Activated CD8-positive, alpha-beta T cell treated with anti-CD3 and anti-CD28 coated beads, Interleukin-2, amount 10 ng/mL, durations not matched to agents 7 days and 5 days (primary cell): ENCODE measurements around the gene C9orf72. TPM values are rescaled to one million over a fixed set of nuclear protein-coding genes. Genes with fewer than 3 reads are reported as not detected.

Source experiments
- ATAC-seq: fragments of 150-1000 bp; cut with Tn5 transposase; one replicate; pipeline ENCODE4 v1.10.0; 2021; ENCODE audit warnings: moderate library complexity
- CTCF ChIA-PET: fragments of 350-600 bp; sonication (Branson Sonifier 250); formaldehyde crosslinking; loops from one replicate; lab custom pipeline; 2021; ENCODE audit warnings: antibody characterized with exemption; lab: Charles Lee
- POLR2A ChIA-PET: fragments of 350-600 bp; sonication (Branson Sonifier 250); formaldehyde crosslinking; loops from one replicate; lab custom pipeline; 2021; ENCODE audit warnings: antibody characterized with exemption; lab: Charles Lee
- DNase-seq: peaks from one replicate; pipeline ENCODE4 v3.0.0-alpha.2; 2020
- H3K27ac Mint-ChIP-seq: one replicate; pipeline ENCODE4 v1.8.0; 2021; ENCODE audit warnings: mild to moderate bottlenecking, mixed read lengths
- H3K27me3 Mint-ChIP-seq: one replicate; pipeline ENCODE4 v1.8.0; 2021; ENCODE audit warnings: low read depth, mixed read lengths
- H3K36me3 Mint-ChIP-seq: one replicate; pipeline ENCODE4 v1.8.0; 2021; ENCODE audit warnings: low read depth, mixed read lengths
- H3K4me1 Mint-ChIP-seq: one replicate; pipeline ENCODE4 v1.8.0; 2021; ENCODE audit warnings: low read depth, mixed read lengths
- H3K4me3 Mint-ChIP-seq: one replicate; pipeline ENCODE4 v1.8.0; 2021; ENCODE audit warnings: mild to moderate bottlenecking, mixed read lengths
- H3K9me3 Mint-ChIP-seq: one replicate; pipeline ENCODE4 v1.8.0; 2022; ENCODE audit warnings: mixed read lengths; ENCODE audit not compliant: insufficient read depth
- total RNA-seq, 2 experiments: library from RNA; stranded (reverse); gene quantifications; one replicate each; pipeline ENCODE4 v1.2.3, GENCODE V29; 2021

The C9orf72 gene
- total RNA-seq, 2 experiments from 2014 or later, result 7.5 to 10.2 TPM

DNA sequence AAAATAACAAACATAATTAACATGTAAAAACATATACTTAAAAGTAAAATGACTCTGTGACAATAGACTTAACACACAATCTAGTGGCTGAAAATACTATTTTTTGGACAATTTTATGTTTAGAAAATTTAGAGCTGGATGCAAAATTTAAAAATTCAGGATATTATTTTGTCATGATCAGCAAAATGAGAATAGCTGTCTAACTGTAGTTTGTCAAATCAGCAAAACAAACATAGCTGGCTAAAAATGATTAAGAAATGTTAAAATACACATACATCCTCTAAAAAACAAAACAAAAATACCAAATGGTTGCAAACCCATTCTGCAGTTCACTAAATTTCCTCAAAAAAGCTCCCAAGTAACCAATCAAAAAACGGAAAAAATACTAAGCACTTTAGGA, 18.6 kb downstream of the C9orf72 start:
- no peak overlapping the region for H3K27ac Mint-ChIP-seq
- peaks cover 15% of the 10 kb centered on the region for H3K36me3 Mint-ChIP-seq
- POLR2A ChIA-PET, result interaction anchor here (0.7 kb wide), 1 partner anchor 9 kb away, joined by 3 read pairs; no protein-coding TSS in a partner anchor
- CTCF ChIA-PET, result interaction anchor here (1.2 kb wide), 1 partner anchor 222 kb away, joined by 7 read pairs; no protein-coding TSS in a partner anchor
- no peak for ATAC-seq
- no peaks in the 10 kb centered on the region for H3K27me3 Mint-ChIP-seq
- no peaks in the 10 kb centered on the region for H3K4me1 Mint-ChIP-seq
- DNase-seq, result no peak
- H3K9me3 Mint-ChIP-seq, result no peaks in the 10 kb centered on the region
- no peak overlapping the region for H3K4me3 Mint-ChIP-seq

DNA sequence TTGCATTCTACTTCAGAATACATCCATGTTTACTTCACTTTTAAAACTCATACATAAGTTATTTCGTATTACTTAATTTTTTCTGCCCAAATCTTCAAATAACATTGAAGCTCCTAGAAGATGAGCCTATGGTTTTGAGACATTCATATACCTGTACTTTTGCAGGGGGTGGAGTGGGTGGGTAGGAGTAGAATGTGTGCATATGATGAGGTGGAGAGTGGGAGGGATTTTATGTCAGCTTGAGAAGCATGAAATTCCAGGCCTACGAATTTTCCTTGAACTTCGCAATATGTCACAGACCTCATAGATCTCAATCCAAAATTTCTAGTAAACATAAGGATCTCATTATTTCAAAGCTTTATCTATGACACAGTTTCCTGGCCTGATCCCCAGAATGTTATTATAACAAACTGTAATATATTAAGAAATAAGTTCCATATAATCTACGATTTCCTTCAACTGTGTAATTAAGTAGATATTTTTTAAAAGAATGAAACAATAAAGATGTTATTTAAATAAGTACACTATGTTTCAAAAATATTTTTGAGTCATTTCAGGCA, 24.0 kb downstream of the C9orf72 start:
- H3K36me3 Mint-ChIP-seq, result peaks cover 17% of the 10 kb centered on the region
- ChIA-PET POLR2A (no interaction called here), CTCF (interaction anchor here (0.7 to 3.1 kb wide), 2 partner anchors 17 to 214 kb away, joined by 3 to 7 read pairs; no protein-coding TSS in a partner anchor)
- H3K4me3 Mint-ChIP-seq, result no peak overlapping the region
- no peaks in the 10 kb centered on the region for H3K27me3 Mint-ChIP-seq
- ATAC-seq (no peak), DNase-seq (no peak)
- H3K4me1 Mint-ChIP-seq, result no peaks in the 10 kb centered on the region
- H3K27ac Mint-ChIP-seq, result no peak overlapping the region
- no peaks in the 10 kb centered on the region for H3K9me3 Mint-ChIP-seq

DNA sequence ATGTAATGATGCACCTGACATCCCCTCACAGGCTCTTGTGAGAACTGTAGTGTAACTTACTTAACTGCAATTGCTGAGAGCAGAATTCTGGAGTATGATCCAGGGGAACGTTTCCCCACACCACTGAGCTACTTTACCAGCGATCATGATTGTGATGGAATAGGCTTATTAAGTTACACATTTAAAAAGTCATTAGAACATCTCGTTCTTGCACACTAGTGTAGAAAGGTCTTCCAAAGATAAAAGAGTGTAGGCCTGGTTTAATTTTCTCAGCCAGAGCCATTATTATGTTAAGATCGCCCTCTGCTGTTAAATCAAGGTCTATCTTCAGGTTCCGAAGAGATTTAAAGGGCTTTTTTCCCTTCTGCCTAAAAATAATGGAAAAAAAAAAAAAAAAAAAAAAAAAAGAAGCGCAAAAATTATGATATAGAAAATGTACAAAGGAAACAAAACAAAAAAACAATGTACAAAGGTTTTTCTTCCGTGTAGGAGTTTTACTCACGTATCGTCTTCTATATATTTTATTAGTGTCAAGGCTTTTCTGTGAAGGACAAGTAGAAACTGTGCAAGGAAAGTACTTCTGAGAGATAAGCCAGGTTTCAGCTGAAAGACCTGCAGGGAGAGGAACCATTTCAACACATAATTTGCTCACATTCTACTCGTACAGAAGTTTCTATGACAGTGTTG, 25.1 kb downstream of the C9orf72 start:
- ChIA-PET POLR2A (no interaction called here), CTCF (interaction anchor here (0.6 to 4.3 kb wide), 7 partner anchors 11 to 215 kb away, joined by 3 to 38 read pairs (median 4); partner anchors contain the start of gene MOB3B)
- ATAC-seq (no peak), DNase-seq (no peak)
- Mint-ChIP-seq H3K27me3 (no peaks in the 10 kb centered on the region), H3K9me3 (no peaks in the 10 kb centered on the region), H3K4me3 (no peak overlapping the region), H3K36me3 (peaks cover 9% of the 10 kb centered on the region), H3K27ac (no peak overlapping the region), H3K4me1 (no peaks in the 10 kb centered on the region)

DNA sequence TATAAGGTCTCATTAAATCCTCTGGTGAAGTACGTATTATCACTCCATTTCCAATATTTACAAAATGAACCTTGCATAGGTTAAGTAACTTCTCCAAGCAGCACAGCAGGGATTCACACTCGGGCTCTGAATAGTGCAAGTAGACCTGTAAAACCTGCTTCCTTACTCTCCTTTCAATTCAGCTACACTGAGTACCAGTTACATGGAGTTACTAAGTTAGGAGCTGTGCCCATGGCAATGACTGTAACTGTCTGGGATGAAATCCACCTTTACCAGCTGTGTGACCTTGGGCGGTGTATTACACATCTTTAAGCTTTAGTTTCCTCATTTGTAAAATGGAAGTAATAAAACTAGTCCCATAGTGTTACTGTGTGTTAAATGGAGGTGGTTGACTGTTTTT, 27.8 kb downstream of the C9orf72 start:
- POLR2A ChIA-PET, result no interaction called here
- Mint-ChIP-seq H3K9me3 (no peaks in the 10 kb centered on the region), H3K4me3 (no peak overlapping the region), H3K4me1 (no peaks in the 10 kb centered on the region), H3K27ac (no peak overlapping the region), H3K36me3 (peaks cover 5% of the 10 kb centered on the region), H3K27me3 (no peaks in the 10 kb centered on the region)
- CTCF ChIA-PET, result interaction anchor here (0.9 to 4.3 kb wide), 5 partner anchors 10 to 212 kb away, joined by 3 to 38 read pairs (median 4); partner anchors contain the start of gene MOB3B
- ATAC-seq (no peak), DNase-seq (no peak)

DNA sequence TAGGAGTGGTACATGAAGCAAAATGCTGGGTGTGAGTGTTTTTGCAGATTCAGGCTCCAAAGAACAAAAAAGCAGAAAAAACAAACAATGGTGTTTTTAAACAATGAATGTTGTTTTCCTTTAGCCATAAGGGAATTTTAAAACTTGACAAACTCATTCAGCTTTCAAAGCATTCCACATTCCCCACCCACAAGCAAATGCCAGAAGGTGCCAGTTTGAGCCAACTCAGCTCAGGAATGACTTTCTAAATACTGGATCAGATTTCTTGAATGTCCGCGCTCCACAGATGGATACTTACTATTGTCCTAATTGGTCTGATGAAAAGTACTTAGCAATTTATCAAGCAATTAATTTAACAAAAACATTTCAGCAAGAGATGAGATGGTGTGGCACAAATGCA, 30.8 kb downstream of the C9orf72 start:
- ChIA-PET POLR2A (no interaction called here), CTCF (interaction anchor here (2.9 kb wide), 1 partner anchor 13 kb away, joined by 6 read pairs; the partner anchor contains the start of gene MOB3B)
- no peaks in the 10 kb centered on the region for H3K27me3 Mint-ChIP-seq
- peaks cover 3% of the 10 kb centered on the region for H3K36me3 Mint-ChIP-seq
- no peaks in the 10 kb centered on the region for H3K4me1 Mint-ChIP-seq
- DNase-seq (no peak), ATAC-seq (no peak)
- no peaks in the 10 kb centered on the region for H3K9me3 Mint-ChIP-seq
- no peak overlapping the region for H3K4me3 Mint-ChIP-seq
- H3K27ac Mint-ChIP-seq, result no peak overlapping the region

DNA sequence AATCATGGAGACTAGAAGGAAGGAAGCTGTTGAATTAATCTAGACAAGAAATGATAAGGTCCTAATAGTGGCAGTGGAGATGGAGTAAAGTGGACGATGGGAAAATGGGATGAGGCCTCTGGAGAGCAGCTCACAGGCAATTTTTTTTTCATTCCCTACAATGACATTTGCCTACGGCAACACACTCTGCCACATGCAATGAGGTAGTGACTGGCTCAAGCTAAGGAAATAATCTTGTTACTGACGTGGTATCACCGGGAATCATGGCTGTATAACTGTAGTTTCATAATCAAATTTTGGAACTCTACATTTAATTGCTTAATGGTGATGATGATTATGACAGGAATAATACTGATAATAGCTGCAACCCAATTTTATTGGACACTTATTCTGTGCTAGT, 31.5 kb downstream of the C9orf72 start:
- H3K27me3 Mint-ChIP-seq, result no peaks in the 10 kb centered on the region
- no peak overlapping the region for H3K27ac Mint-ChIP-seq
- ATAC-seq (no peak), DNase-seq (no peak)
- ChIA-PET POLR2A (no interaction called here), CTCF (interaction anchor here (2.9 kb wide), 1 partner anchor 12 kb away, joined by 6 read pairs; the partner anchor contains the start of gene MOB3B)
- no peak overlapping the region for H3K4me3 Mint-ChIP-seq
- no peaks in the 10 kb centered on the region for H3K4me1 Mint-ChIP-seq
- H3K36me3 Mint-ChIP-seq, result peaks cover 3% of the 10 kb centered on the region
- no peaks in the 10 kb centered on the region for H3K9me3 Mint-ChIP-seq

DNA sequence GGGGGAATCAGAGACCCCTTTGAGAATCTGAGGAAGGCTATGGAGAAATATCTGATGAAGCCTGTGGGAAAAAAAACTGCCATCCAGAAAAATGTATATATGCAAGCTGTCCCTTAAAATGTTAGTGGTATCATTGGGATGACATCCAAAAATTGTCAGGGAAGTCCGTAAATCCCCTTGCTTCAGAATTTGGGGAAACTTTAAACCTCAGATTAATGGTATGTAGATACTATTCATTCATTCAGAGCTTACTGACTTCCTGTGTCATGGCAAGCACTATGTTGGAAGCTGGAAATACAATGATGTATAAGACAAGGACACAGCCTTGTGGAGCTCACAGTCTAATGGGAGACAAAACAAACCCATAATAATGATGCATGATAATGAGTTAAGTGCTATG, 32.8 kb downstream of the C9orf72 start:
- Mint-ChIP-seq H3K36me3 (peaks cover 3% of the 10 kb centered on the region), H3K4me1 (peaks cover 2% of the 10 kb centered on the region), H3K27ac (no peak overlapping the region), H3K9me3 (no peaks in the 10 kb centered on the region), H3K27me3 (no peaks in the 10 kb centered on the region), H3K4me3 (no peak overlapping the region)
- no peak for DNase-seq
- ChIA-PET CTCF (interaction anchor here (2.4 kb wide), 1 partner anchor 207 kb away, joined by 13 read pairs; no protein-coding TSS in a partner anchor), POLR2A (no interaction called here)
- ATAC-seq, result no peak

DNA sequence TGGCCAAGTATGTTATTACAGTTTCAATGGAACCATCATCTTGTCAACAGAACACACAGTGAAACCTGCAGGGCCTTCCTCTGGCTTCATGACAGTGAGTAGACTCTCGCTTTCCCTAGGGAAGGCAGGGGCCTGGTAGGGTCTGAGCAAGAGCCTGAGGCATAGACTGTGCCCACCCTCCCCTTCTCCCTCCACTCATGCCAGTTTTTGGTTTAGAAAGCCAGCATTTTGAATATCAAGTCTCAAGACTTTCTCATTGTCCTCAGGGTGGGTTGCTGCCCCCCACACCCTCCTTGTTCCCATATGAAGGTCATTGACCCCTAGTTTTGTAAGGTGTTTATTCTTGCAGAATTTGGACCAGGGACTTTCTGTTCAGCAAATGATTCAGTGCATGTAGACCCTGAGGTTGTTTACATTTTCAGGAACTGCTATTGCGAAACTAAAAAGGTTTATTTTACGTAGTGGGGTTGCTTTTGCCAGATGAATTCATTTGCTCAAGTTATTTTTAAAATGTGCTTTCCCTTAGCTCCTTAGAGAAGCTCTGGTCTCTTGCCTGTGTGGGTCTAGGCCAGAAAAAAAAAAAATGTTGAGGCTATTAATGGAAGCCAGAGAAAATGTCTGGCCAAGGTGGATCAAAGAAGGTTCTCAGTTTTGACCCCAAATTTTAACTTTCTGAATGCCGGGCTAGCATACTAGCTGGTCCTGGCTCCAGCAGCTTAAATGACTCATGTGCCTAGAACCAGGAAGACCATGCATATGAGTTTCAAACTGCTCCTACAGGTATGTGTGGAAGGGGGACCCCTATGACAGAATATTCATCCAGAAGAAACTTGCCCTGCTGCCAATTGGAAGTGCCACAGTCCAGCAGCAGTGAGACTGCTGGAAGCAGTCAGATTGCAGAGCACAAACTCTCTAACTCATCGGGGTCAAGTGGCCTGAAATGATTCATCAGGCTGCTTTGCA, 33.5 kb downstream of the C9orf72 start:
- DNase-seq (no peak), ATAC-seq (no peak)
- Mint-ChIP-seq H3K27ac (no peak overlapping the region), H3K36me3 (peaks cover 3% of the 10 kb centered on the region), H3K4me1 (peaks cover 2% of the 10 kb centered on the region), H3K27me3 (no peaks in the 10 kb centered on the region), H3K4me3 (no peak overlapping the region), H3K9me3 (no peaks in the 10 kb centered on the region)
- ChIA-PET CTCF (interaction anchor here (1.2 to 2.4 kb wide), 2 partner anchors 10 to 207 kb away, joined by 3 to 13 read pairs; no protein-coding TSS in a partner anchor), POLR2A (no interaction called here)

DNA sequence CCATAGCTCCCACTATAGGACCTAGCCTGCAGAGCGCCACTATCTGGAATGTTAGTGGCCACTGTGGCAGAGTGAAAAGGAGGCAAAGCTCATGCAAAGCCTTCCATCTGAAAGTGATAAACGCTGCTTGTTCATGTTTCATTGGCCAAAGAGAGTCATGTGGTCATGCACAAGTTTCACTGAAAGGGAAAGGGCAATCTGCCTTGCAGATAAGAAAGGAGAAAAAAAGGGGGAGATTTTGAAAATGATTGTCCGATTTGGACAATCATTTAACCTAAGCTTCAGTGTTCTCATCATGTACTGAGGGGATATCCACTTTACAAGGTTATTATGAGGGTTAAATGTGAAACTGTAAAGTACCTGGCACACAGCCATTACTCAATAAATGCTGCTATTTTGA, 34.6 kb downstream of the C9orf72 start:
- ChIA-PET CTCF (interaction anchor here (1.1 to 2.4 kb wide), 3 partner anchors 8 to 205 kb away, joined by 3 to 13 read pairs (median 4); partner anchors contain the start of gene MOB3B), POLR2A (no interaction called here)
- Mint-ChIP-seq H3K27ac (no peak overlapping the region), H3K27me3 (no peaks in the 10 kb centered on the region), H3K4me3 (no peak overlapping the region), H3K9me3 (no peaks in the 10 kb centered on the region), H3K4me1 (peaks cover 4% of the 10 kb centered on the region), H3K36me3 (no peaks in the 10 kb centered on the region)
- ATAC-seq (no peak), DNase-seq (no peak)

DNA sequence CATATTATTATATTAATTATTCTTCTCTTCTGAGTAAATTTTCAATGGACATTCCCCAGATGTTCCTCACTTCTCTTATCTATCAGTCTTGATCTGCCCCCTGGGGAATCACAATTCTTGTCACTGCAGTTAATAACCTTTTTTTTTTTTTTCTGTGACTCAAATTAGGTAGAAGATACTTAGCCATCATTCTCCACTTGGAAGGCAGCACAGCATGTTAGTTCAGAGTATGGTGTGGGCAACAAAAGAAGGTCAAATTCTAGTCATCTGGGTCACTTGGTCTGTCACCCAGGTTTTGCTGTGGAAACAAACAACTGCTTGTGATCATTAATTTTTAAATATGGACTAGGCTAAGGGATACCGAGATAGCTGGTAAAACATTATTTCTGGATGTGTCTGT, 35.5 kb downstream of the C9orf72 start:
- no peak for DNase-seq
- Mint-ChIP-seq H3K27ac (no peak overlapping the region), H3K4me1 (peaks cover 4% of the 10 kb centered on the region), H3K36me3 (no peaks in the 10 kb centered on the region), H3K4me3 (no peak overlapping the region), H3K27me3 (no peaks in the 10 kb centered on the region), H3K9me3 (no peaks in the 10 kb centered on the region)
- CTCF ChIA-PET, result interaction anchor here (1.1 to 1.6 kb wide), 2 partner anchors 8 to 10 kb away, joined by 4 read pairs; partner anchors contain the start of gene MOB3B
- POLR2A ChIA-PET, result no interaction called here
- ATAC-seq, result no peak

DNA sequence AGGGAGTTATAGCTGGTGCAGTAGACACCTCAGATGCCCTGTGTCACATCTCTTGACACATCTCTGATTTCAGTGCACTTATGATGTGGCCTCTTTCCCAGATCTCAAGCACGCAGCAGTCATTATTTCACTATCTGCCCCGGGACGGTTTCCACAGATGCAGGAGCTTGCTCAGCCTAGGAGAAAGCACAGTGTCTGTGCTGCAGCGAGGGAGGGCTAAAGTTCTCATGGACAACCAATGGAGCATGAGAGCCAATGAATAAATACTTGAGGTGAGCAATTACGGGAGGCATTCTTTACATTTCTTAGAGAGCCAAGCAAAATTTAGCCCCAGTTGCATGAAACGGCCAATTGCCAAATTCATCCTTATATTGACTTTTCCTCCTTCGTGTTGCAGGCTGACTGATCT, 36.2 kb downstream of the C9orf72 start:
- DNase-seq (no peak), ATAC-seq (no peak)
- H3K27ac Mint-ChIP-seq, result no peak overlapping the region
- no peaks in the 10 kb centered on the region for H3K9me3 Mint-ChIP-seq
- H3K4me3 Mint-ChIP-seq, result no peak overlapping the region
- CTCF ChIA-PET, result interaction anchor here (1.6 kb wide), 1 partner anchor 10 kb away, joined by 4 read pairs; no protein-coding TSS in a partner anchor
- no peaks in the 10 kb centered on the region for H3K27me3 Mint-ChIP-seq
- POLR2A ChIA-PET, result no interaction called here
- H3K36me3 Mint-ChIP-seq, result no peaks in the 10 kb centered on the region
- peaks cover 4% of the 10 kb centered on the region for H3K4me1 Mint-ChIP-seq
